ENCODE measurements around the gene CMC1.

CMC1 gene

GRCh38 chr3:28280781-28281180, 39.4 kb downstream of the CMC1 start:
- Histone ChIP-seq H3K9ac (ENCODE audit: low read depth, low read length) (no peak overlapping the region), H3K4me1 (ENCODE audit: control insufficient read depth, insufficient read depth, low read length) (no peaks in the 10 kb centered on the region), H3K9me3 (replicated peaks; ENCODE audit: low read length) (no peaks in the 10 kb centered on the region), H3K4me3 (ENCODE audit: low read length) (no peak overlapping the region), H3K4me2 (ENCODE audit: low read length) (no peak overlapping the region), H3K36me3 (ENCODE audit: insufficient read depth, low read length) (peaks cover under 1% of the 10 kb centered on the region), H3K27me3 (ENCODE audit: control insufficient read depth, insufficient read depth, low read length) (no peaks in the 10 kb centered on the region)

- no peaks in the 10 kb centered on the region for H3K9me3 ChIP-seq (replicated peaks; ENCODE audit: low read length)
- no peaks in the 10 kb centered on the region for H3K4me1 ChIP-seq (ENCODE audit: control insufficient read depth, insufficient read depth, low read length)
- no peaks in the 10 kb centered on the region for H3K36me3 ChIP-seq (ENCODE audit: insufficient read depth, low read length)
- H3K9ac ChIP-seq (ENCODE audit: low read depth, low read length), result no peak overlapping the region
- H3K4me3 ChIP-seq (ENCODE audit: low read length), result no peak overlapping the region
- H3K4me2 ChIP-seq (ENCODE audit: low read length), result no peak overlapping the region
- H3K27me3 ChIP-seq (ENCODE audit: control insufficient read depth, insufficient read depth, low read length), result no peaks in the 10 kb centered on the region
These were observed 45.2 kb downstream of the CMC1 start for GRCh38 chr3:28286595-28286994.

GRCh38 chr3:28287046-28287445, 45.6 kb downstream of the CMC1 start:
- H3K27me3 ChIP-seq (ENCODE audit: control insufficient read depth, insufficient read depth, low read length), result no peaks in the 10 kb centered on the region
- H3K4me2 ChIP-seq (ENCODE audit: low read length), result no peak overlapping the region
- H3K4me3 ChIP-seq (ENCODE audit: low read length), result no peak overlapping the region
- H3K4me1 ChIP-seq (ENCODE audit: control insufficient read depth, insufficient read depth, low read length), result no peaks in the 10 kb centered on the region
- no peaks in the 10 kb centered on the region for H3K9me3 ChIP-seq (replicated peaks; ENCODE audit: low read length)
- H3K9ac ChIP-seq (ENCODE audit: low read depth, low read length), result no peak overlapping the region
- no peaks in the 10 kb centered on the region for H3K36me3 ChIP-seq (ENCODE audit: insufficient read depth, low read length)

GRCh38 chr3:28290863-28291300, 49.5 kb downstream of the CMC1 start:
- Histone ChIP-seq H3K27me3 (ENCODE audit: control insufficient read depth, insufficient read depth, low read length) (no peaks in the 10 kb centered on the region), H3K4me1 (ENCODE audit: control insufficient read depth, insufficient read depth, low read length) (peaks cover 2% of the 10 kb centered on the region), H3K4me2 (ENCODE audit: low read length) (no peak overlapping the region), H3K9me3 (replicated peaks; ENCODE audit: low read length) (no peaks in the 10 kb centered on the region), H3K4me3 (ENCODE audit: low read length) (no peak overlapping the region), H3K9ac (ENCODE audit: low read depth, low read length) (no peak overlapping the region), H3K36me3 (ENCODE audit: insufficient read depth, low read length) (no peaks in the 10 kb centered on the region)

- no peak overlapping the region for H3K9ac ChIP-seq (ENCODE audit: low read depth, low read length)
- H3K27me3 ChIP-seq (ENCODE audit: control insufficient read depth, insufficient read depth, low read length), result no peaks in the 10 kb centered on the region
- H3K4me3 ChIP-seq (ENCODE audit: low read length), result no peak overlapping the region
- H3K36me3 ChIP-seq (ENCODE audit: insufficient read depth, low read length), result no peaks in the 10 kb centered on the region
- H3K4me2 ChIP-seq (ENCODE audit: low read length), result no peak overlapping the region
- H3K4me1 ChIP-seq (ENCODE audit: control insufficient read depth, insufficient read depth, low read length), result peaks cover 6% of the 10 kb centered on the region
- H3K9me3 ChIP-seq (replicated peaks; ENCODE audit: low read length), result no peaks in the 10 kb centered on the region
These were observed 50.2 kb downstream of the CMC1 start for GRCh38 chr3:28291577-28291976.

GRCh38 chr3:28292622-28293021, 51.2 kb downstream of the CMC1 start:
- Histone ChIP-seq H3K36me3 (ENCODE audit: insufficient read depth, low read length) (no peaks in the 10 kb centered on the region), H3K4me1 (ENCODE audit: control insufficient read depth, insufficient read depth, low read length) (peaks cover 6% of the 10 kb centered on the region), H3K4me3 (ENCODE audit: low read length) (no peak overlapping the region), H3K27me3 (ENCODE audit: control insufficient read depth, insufficient read depth, low read length) (no peaks in the 10 kb centered on the region), H3K4me2 (ENCODE audit: low read length) (no peak overlapping the region), H3K9me3 (replicated peaks; ENCODE audit: low read length) (no peaks in the 10 kb centered on the region), H3K9ac (ENCODE audit: low read depth, low read length) (no peak overlapping the region)

GRCh38 chr3:28294667-28295413, 53.4 kb downstream of the CMC1 start:
- Histone ChIP-seq H3K4me3 (ENCODE audit: low read length) (no peak overlapping the region), H3K36me3 (ENCODE audit: insufficient read depth, low read length) (no peaks in the 10 kb centered on the region), H3K27me3 (ENCODE audit: control insufficient read depth, insufficient read depth, low read length) (no peaks in the 10 kb centered on the region), H3K9me3 (replicated peaks; ENCODE audit: low read length) (no peaks in the 10 kb centered on the region), H3K4me1 (ENCODE audit: control insufficient read depth, insufficient read depth, low read length) (peaks cover 6% of the 10 kb centered on the region), H3K9ac (ENCODE audit: low read depth, low read length) (no peak overlapping the region), H3K4me2 (ENCODE audit: low read length) (no peak overlapping the region)

GRCh38 chr3:28295898-28296490, 54.6 kb downstream of the CMC1 start:
- no peaks in the 10 kb centered on the region for H3K27me3 ChIP-seq (ENCODE audit: control insufficient read depth, insufficient read depth, low read length)
- no peaks in the 10 kb centered on the region for H3K36me3 ChIP-seq (ENCODE audit: insufficient read depth, low read length)
- no peak overlapping the region for H3K4me3 ChIP-seq (ENCODE audit: low read length)
- peaks cover 6% of the 10 kb centered on the region for H3K4me1 ChIP-seq (ENCODE audit: control insufficient read depth, insufficient read depth, low read length)
- H3K9me3 ChIP-seq (replicated peaks; ENCODE audit: low read length), result no peaks in the 10 kb centered on the region
- H3K4me2 ChIP-seq (ENCODE audit: low read length), result no peak overlapping the region
- H3K9ac ChIP-seq (ENCODE audit: low read depth, low read length), result no peak overlapping the region

- Histone ChIP-seq H3K4me2 (ENCODE audit: low read length) (no peak overlapping the region), H3K9me3 (replicated peaks; ENCODE audit: low read length) (no peaks in the 10 kb centered on the region), H3K9ac (ENCODE audit: low read depth, low read length) (no peak overlapping the region), H3K4me3 (ENCODE audit: low read length) (no peak overlapping the region), H3K4me1 (ENCODE audit: control insufficient read depth, insufficient read depth, low read length) (peaks cover 6% of the 10 kb centered on the region), H3K27me3 (ENCODE audit: control insufficient read depth, insufficient read depth, low read length) (no peaks in the 10 kb centered on the region), H3K36me3 (ENCODE audit: insufficient read depth, low read length) (no peaks in the 10 kb centered on the region)
These were observed 58.3 kb downstream of the CMC1 start for GRCh38 chr3:28299705-28300104.

- Histone ChIP-seq H3K4me3 (ENCODE audit: low read length) (no peak overlapping the region), H3K4me1 (ENCODE audit: control insufficient read depth, insufficient read depth, low read length) (peaks cover 6% of the 10 kb centered on the region), H3K27me3 (ENCODE audit: control insufficient read depth, insufficient read depth, low read length) (no peaks in the 10 kb centered on the region), H3K36me3 (ENCODE audit: insufficient read depth, low read length) (no peaks in the 10 kb centered on the region), H3K4me2 (ENCODE audit: low read length) (no peak overlapping the region), H3K9me3 (replicated peaks; ENCODE audit: low read length) (no peaks in the 10 kb centered on the region), H3K9ac (ENCODE audit: low read depth, low read length) (no peak overlapping the region)
These were observed 59.0 kb downstream of the CMC1 start for GRCh38 chr3:28300345-28300962.

- Histone ChIP-seq H3K9ac (ENCODE audit: low read depth, low read length) (no peak overlapping the region), H3K9me3 (replicated peaks; ENCODE audit: low read length) (no peaks in the 10 kb centered on the region), H3K27me3 (ENCODE audit: control insufficient read depth, insufficient read depth, low read length) (no peaks in the 10 kb centered on the region), H3K4me2 (ENCODE audit: low read length) (no peak overlapping the region), H3K4me3 (ENCODE audit: low read length) (no peak overlapping the region), H3K36me3 (ENCODE audit: insufficient read depth, low read length) (no peaks in the 10 kb centered on the region), H3K4me1 (ENCODE audit: control insufficient read depth, insufficient read depth, low read length) (no peaks in the 10 kb centered on the region)
These were observed 60.3 kb downstream of the CMC1 start for GRCh38 chr3:28301688-28302087.

All from skeletal muscle satellite cell (primary cell).